Stimulated activated CD4-positive, alpha-beta T cell treated with anti-CD3 and anti-CD28 coated beads, Interleukin-2, amount 100 ng/mL, for 24 hours (primary cell): ENCODE results near the gene EXOC4.

ENCODE experiments used
- DNase-seq, 2 donors: peaks; one replicate each; pipeline ENCODE4 v3.0.0-alpha.2; 2020

EXOC4 gene

GRCh38 chr7:133369130-133369529 is 116.3 kb downstream of the EXOC4 start:
- no peak for DNase-seq

DNA sequence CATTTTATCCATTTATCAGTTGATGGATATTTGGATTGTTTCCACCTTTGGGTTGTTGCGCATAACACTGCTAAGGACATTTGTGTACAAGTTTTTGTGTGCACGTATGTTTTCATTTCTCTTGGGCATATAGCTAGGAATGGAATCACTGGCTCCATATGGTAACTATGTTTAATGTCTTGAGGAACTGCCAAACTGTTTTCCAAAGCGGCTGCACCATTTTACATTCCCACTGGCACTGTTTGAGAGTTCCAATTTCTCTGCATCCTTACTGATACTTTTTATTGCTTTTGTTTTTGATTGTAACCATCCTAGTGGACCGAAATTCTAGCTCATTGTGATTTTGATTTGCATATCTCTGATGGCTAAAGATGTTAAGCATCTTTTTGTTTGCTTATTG is 118.7 kb downstream of the EXOC4 start:
- DNase-seq: no peak

GRCh38 chr7:133372337-133372736 is 119.5 kb downstream of the EXOC4 start:
- DNase-seq: no peak

- no peak for DNase-seq
These were observed 123.6 kb downstream of the EXOC4 start for GRCh38 chr7:133376514-133376913.

DNA sequence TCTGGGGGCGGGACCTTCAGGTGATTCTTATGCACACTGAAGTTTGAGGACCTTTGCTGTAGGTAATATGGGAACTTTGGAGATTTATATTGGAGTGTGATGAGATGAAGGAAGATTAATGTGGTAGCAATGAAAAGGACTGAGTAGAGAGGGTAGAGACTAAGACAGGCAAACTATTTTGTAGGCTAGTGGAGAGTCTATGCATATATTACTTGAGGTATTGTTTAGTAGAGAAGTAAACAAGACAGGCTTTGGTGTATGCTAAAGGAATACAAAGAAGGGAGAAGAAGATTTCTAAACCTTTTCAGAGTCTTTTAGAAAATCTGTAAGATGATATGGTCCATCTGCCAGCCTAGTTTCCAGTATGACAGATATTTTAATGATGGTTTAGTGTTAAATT is 129.1 kb downstream of the EXOC4 start:
- no peak for DNase-seq

DNA sequence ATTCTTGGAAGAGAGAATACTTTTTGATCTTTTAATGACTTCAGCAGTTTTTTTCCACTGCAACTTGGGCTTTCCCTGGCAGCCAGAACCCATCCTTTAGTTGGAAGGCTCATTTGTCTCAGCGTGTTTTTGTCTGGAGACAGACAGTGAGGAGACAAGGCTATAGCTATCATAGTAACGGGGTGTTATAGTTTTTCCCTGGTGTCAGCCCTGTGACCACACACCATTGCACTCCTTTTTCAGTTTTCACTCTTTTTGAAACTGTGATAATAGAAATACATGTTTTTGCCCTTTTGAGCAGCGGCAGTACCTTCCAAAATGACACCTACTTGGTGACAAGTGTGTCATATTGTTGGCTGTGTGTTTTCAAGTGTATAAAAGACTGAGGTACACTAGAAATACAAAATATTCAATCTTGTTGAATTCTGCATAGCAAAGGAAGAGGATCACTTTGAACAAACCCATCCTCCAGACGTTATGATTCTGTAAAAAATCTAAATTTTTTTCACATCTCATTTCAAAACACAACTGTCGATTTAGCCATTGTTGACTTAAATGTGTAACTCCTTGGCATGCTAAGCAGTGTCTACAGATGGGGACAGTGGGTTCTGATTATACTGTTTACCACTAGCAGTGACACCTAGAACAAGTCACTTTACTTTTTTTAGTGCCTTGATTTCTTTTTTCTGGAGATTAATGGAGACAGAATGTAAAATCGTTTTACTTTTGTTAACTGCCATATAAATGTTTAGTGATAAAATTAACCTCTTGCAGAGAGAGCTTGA is 130.1 kb downstream of the EXOC4 start:
- DNase-seq: no peak

- no peak for DNase-seq
These were observed 133.3 kb downstream of the EXOC4 start for GRCh38 chr7:133386205-133386604.

- no peak for DNase-seq
These were observed 136.8 kb downstream of the EXOC4 start for GRCh38 chr7:133389727-133390126.

GRCh38 chr7:133391206-133391605 is 138.3 kb downstream of the EXOC4 start:
- DNase-seq: no peak

DNA sequence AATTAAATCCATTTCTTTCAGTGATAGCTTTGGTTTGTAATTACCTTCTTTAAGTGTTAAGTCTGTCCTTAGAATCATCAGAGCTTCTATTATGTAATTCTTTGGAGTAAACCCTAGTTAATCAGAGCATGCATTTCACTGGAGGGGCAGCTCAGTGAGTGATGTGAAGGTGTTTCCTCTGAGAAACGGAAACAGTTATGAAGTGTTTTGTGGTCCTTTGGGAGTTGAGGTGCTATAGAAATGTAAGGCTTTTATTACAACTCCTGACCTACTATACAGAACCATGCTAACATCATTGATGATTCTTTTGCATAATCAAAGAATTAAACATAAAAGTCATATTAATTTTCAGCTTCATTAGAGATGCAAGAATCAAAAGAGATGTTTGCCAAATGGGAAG is 141.5 kb downstream of the EXOC4 start:
- DNase-seq: no peak

- no peak for DNase-seq
These were observed 142.7 kb downstream of the EXOC4 start for GRCh38 chr7:133395551-133395950.

DNA sequence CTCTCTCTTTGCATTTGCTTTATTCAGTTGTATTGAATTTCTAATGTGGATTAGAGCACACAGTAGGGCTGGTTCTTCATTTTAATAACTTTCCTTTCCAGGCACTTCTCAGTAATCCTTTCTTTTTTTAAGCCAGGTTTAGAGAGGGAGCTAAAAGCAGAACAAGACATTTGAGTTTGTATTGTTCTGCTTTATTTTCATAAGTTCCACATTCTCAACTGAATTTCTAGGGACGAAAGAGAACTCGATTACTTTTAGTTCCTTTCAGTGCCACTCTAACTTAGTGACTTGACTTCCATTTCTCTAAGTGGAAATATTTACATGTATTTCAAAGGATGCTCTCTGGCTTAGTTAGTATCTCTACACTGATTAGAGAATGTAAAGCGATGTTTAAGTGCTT is 145.6 kb downstream of the EXOC4 start:
- no peak for DNase-seq

GRCh38 chr7:133401225-133401624 is 148.3 kb downstream of the EXOC4 start:
- no peak for DNase-seq

- no peak for DNase-seq
These were observed 155.3 kb downstream of the EXOC4 start for GRCh38 chr7:133408212-133408611.

DNA sequence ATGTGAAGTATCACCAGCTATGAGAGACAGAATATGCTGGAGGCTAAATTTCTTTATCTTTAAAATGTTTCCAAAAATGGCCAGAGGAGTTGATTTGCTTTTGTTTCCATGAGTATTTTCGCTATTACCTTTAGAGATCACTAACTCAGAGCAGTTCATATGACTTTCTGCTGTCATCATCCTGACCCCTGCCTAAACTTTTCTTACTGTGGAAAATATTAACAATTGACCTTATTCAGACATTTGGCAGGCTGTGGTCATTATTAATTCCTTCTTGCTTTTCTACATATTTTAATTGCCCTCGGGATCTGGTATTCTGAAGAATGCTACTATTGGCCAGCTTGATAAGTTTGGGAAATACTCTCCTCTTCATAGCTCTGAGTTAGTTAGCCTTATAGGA is 156.5 kb downstream of the EXOC4 start:
- no peak for DNase-seq

DNA sequence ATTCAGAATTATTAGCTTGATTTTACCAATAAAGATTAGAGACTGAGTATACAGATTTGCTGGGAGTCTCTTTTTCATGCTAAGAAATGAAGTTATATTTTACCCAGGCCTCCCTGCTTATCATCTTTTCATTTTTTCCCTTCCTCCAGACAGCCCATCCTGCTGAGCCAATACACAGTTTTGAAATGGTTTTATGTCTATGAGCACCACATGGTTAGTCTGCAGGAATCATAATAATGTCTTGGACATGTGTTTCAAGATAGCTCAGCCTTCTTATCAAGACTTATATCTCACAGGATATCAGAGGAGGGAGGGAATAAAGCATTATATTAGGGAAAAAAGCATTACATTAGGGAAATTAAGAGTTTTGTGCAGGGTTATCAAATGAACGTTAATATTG is 157.1 kb downstream of the EXOC4 start:
- no peak for DNase-seq

DNA sequence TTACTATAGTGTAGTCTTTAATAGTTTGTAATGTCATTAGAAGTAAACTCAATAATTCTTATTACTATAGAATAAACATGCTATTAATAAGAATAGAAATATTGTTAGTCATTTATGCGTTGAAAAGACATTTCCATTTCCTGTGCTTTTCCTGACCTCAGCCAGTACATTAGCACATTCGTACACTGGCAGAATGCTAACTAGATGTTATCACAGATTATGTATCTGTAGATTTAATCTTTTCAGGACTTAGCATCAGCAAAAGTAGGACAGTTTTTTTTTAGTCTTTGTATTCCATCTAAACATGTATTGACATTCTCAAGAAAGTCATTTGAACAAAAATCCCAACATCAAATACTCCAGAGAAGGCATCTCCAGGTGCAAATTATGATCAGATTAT is 158.5 kb downstream of the EXOC4 start:
- no peak for DNase-seq

GRCh38 chr7:133412942-133413341 is 160.1 kb downstream of the EXOC4 start:
- DNase-seq: no peak

DNA sequence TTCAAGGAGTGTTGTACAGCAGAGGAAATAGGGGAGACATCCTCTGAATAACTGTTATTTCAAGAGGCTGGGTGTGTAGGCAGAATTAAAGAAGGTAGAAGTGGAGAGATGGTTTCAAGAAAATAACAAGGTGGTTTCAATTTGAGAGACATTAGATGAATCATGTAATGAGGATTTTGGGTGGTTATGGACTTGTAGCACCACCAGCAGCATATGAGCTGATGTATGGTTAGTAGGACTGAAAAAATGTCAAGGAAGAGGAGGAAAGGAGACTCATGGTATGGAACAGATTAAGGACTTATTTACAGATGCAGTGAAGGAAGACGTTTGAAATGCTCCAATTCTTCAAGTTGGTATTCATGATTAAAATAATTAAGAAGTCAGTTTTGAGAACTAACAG is 166.2 kb downstream of the EXOC4 start:
- DNase-seq: no peak

DNA sequence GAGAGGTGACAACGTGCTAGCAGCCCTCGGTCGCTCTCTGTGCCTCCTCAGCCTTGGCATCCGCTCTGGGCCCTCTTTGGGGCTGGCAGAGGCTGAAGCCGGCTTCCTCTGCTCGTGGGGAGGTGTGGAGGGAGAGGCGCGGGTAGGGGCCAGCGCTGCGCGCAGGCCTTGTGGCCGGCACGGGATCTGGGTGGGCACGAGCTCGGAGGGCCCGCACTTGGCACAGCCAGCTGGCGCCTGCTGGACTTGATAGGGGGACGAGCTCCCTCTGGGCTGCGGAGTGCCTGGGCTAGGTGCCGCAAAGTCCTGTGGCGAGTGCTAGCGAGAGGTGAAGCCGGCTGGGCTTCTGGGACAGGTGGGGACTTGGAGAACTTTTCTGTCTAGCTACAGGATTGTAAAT is 170.7 kb downstream of the EXOC4 start:
- no peak for DNase-seq

GRCh38 chr7:133428326-133428725 is 175.4 kb downstream of the EXOC4 start:
- no peak for DNase-seq

DNA sequence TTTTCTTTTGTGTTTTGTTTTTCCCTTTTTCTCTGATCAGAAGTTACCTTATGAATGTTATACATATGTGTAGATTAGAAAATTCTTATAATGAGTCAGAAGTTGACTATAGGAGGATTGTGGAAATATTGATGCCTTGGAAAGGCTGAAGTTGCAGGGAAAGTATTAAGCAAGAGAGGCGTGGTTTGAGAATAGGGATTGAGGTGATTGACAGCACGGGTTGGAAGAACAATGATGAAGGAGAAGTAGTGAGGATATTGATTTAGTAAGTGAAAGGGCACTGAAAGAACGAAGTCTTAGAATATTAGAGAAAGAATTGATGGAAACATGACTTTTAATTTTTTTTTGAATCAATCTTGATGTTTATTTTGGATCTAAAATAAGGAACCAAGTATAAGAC is 176.0 kb downstream of the EXOC4 start:
- DNase-seq: no peak

GRCh38 chr7:133429371-133429770 is 176.5 kb downstream of the EXOC4 start:
- DNase-seq: no peak

DNA sequence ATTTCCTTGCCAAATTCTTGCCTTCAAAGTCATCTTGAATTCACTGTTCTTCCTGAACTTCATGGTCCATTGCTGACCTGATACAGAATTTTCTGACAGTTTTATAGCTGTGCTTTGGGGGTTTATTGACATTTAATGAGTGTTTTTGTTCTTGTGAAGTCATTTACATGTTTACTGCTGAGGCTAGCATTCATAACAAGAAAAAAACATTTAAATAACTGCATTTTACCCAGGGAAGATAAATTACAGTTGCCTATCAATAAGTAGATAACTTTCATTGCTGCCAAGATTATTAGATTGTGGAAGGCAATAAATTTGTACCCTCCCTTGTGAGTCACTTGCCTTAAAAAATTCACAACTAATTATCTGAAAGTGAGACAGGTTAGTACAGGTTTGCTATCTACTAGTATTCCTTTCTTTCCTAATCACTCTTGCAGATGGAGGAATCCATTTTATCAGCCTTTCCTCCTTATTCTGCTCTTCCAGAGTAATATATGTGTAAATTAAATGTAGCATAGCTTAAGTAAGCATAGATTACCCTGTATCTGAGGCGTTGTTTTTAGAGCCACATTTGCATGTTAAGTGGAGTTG is 178.4 kb downstream of the EXOC4 start:
- no peak for DNase-seq
